ENCODE measurements around the gene SLIT1.

DNA sequence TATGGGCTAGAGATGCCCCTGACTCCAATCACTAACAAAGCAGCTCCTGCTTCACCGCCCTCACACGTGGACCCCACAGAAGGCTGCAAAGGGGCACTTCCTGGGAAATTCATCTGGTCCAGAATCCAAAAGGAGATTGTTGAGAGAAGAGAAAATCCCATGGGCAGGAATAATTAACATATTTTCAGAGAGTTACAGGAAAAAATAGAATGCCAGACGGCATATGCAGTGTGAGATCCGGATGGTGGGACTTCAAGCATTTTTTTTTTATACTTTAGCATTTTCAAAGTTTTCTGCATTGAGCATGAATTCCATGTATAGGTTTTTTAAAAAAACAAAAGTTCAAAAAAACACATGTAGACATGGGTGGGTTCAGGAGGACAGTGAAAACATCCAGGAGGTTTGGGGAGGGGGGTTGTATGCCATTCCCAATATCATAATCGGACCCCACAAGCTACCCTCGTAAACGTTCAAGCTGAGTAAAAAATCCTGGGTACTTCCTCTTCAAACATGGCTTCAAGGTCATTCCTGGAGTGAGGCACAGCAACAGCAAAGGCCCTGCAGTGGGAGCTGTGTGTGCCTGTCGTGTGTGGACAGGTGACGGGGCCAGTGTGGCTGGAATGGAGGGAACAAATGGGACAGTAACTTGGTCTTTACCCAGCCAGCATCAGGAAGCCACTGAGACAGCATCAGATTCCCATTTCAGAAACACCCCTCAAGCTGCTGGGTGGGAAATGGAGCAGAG, 128.1 kb downstream of the SLIT1 start:
- no peak for TF ChIP-seq CTCF (IDR thresholded peaks at IDR 0.05; ENCODE audit: insufficient read depth, low read length, poor library complexity, severe bottlenecking)
- TF ChIP-seq EZH2phosphoT487 (conservative IDR thresholded peaks at IDR 0.05; ENCODE audit: low read length), result no peak

Measured in SU-DHL-6 (cell line).